ENCODE results near the gene OR51A4.
"Not testable (repeated sequence)": the region's sequence is repeated elsewhere in the genome, so short reads cannot be mapped to it uniquely, and the experiment has no call there.

The OR51A4 gene, protein sequence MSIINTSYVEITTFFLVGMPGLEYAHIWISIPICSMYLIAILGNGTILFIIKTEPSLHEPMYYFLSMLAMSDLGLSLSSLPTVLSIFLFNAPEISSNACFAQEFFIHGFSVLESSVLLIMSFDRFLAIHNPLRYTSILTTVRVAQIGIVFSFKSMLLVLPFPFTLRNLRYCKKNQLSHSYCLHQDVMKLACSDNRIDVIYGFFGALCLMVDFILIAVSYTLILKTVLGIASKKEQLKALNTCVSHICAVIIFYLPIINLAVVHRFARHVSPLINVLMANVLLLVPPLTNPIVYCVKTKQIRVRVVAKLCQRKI

DNA sequence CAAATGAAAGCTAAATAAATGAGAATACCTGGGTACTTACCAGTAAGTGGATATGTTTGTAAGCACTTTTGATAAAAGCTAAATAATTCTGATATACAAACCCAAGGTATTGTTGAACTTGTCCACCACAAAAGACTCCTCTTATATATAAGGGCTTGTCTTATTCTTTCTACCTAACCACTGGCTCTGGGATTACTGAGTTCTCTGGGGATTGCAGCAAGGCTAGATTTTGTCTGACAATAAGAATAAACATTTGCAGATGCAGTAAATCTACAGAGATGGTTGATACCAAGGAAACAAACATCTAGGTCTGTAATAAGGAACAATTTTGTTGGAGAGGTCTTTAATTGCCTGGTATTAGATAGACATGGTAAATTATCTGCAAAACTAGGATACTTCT lies at the start of gene OR51A4:
TSS of gene OR51A4 (minus strand) at position 101 of the 400 bp plus-strand sequence. CDS start 505 bp downstream, outside the sequence.
- no peak for DNase-seq (ENCODE audit: low spot score)

- no peak for DNase-seq (ENCODE audit: low spot score)
These were observed 47.1 kb upstream of the OR51A4 start, which contains the start of gene OR51L1 for GRCh38 chr11:4994551-4994950. Gene OR51L1 (plus strand): TSS chr11:4994851. CDS start chr11:4998983, 4,132 bp downstream.

GRCh38 chr11:4991060-4991459 lies 43.7 kb upstream of the OR51A4 start:
- no peak for DNase-seq (ENCODE audit: low spot score)

- no peak for DNase-seq (ENCODE audit: low spot score)
These were observed 36.4 kb upstream of the OR51A4 start for GRCh38 chr11:4983841-4984240.

GRCh38 chr11:4982678-4983077 lies 35.3 kb upstream of the OR51A4 start:
- DNase-seq (ENCODE audit: low spot score), result no peak

- DNase-seq (ENCODE audit: low spot score), result no peak
These were observed 31.6 kb upstream of the OR51A4 start for GRCh38 chr11:4979036-4979435.

GRCh38 chr11:4975436-4975835 lies 28.0 kb upstream of the OR51A4 start:
- no peak for DNase-seq (ENCODE audit: low spot score)

DNA sequence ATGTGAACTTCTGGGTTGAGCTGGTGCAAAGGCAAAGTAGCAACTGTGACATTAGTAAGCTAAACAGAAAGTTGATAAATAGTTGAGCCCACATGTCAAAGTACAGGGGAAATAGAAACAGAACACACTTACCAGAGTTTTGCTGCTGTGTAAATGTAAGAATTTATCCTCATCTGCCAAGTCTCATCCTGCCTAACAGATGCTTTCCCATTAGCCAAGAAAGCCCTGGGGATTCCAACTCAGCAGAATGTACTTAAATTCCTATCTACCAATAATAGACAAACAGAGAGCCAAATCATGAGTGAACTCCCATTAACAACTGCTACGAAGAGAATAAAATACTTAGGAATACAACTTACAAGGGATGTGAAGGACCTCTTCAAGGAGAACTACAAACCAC lies 15.4 kb upstream of the OR51A4 start:
- DNase-seq (ENCODE audit: low spot score), result no peak

DNA sequence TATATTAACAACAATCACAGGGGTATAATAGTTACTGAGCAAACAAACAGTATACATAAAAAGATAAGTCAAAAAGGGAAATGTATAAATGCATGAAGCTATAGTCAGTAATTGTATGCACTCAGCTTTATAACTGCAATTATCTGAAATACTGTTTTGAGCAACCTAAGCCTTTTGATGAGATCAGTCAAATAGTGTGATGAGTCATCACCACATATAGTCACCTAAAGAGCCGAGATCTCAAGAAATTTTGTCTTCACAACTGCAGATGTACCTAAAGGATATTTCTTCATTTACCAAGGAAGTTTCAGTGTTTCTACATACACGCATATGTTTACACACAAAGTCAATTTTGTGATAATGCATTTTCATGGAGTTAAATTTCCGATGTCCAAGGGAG lies 13.5 kb upstream of the OR51A4 start:
- DNase-seq (ENCODE audit: low spot score), result no peak

GRCh38 chr11:4957396-4957795 lies 10.0 kb upstream of the OR51A4 start:
- DNase-seq (ENCODE audit: low spot score), result no peak

GRCh38 chr11:4955613-4956012 lies 8.2 kb upstream of the OR51A4 start, which contains the start of gene OR51A2:
Gene OR51A2 (minus strand): TSS chr11:4955713. CDS start chr11:4955713, 0 bp downstream.
- not testable (repeated sequence) for DNase-seq (ENCODE audit: low spot score)

DNA sequence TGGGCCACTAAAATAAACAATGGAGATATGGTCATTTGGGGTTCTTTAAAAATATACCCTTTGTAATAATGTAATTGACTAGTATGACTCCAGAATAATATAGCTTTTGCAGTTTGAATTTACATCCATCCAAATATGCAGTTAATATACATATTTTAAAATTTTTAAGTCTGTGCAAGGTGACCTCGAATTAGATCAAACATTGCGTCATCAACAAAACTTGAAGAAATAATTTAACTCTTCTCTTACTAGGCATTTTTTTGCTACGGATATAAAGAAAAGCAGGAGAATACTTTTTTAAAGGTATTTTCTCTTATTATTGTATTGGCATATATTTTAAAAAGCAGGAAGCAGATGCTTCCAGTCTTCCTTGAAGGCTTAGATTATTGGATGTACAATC lies 10.7 kb downstream of the OR51A4 start:
- DNase-seq (ENCODE audit: low spot score), result no peak

DNA sequence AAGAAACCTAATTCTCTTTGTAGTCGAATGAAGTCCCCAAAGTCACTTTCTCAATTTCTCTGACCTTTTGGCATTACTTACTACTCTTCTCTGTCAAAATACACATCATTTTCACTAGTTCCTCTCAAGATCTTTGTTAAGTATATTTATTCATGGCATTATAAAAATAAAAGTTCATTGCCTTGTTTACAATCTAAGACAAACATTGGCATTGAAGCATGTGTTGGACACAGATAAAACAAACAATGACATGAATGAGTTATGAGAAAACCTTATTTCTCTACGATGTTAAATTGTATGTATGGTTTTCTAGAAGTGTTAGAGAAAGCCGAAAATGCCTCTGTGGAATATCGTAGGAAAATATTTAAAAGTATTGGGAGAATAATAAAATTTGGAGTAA lies 14.7 kb downstream of the OR51A4 start:
- DNase-seq (ENCODE audit: low spot score), result no peak

DNA sequence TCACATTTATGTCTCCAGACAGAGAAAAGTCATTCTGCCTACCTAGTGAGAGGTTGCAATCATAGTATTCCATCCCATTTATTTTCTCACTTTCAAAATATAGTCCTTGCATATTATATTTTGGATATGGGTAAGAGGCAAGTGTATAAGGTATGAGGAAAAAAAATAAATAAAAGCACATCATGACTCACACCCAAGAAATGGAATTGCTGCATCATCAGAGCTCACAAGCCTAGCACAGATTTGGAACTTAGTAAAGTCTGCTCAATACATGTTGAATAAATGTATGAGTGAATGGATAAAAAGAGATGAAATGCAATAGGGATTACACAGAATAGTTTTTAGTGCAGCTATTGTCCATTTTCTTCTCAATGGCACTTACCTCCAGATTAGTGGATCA lies 20.8 kb downstream of the OR51A4 start:
- no peak for DNase-seq (ENCODE audit: low spot score)

GRCh38 chr11:4924239-4924638 lies 23.2 kb downstream of the OR51A4 start, which contains the start of gene OR51G1:
Gene OR51G1 (minus strand): TSS chr11:4924339. CDS start chr11:4924339, 0 bp downstream.
- no peak for DNase-seq (ENCODE audit: low spot score)

DNA sequence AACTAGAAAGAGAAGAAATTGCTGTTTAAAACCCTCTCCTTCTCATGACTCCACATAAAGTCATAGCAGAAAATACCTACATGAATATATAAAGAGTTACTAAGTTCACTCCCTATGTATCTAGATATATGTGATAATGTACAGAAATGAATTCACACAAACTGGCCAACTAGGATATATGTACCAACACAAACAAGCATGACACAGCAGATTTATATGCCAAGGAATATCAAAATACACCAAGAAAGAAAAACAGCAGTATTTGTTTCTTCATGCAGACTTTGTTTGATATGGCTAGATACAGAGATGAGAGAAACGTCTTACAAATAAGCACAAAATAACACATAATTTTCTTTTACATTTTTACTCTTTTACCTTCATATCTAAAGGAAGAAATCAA lies 25.1 kb downstream of the OR51A4 start:
- DNase-seq (ENCODE audit: low spot score), result no peak

GRCh38 chr11:4921796-4922195 lies 25.6 kb downstream of the OR51A4 start:
- DNase-seq (ENCODE audit: low spot score), result no peak

GRCh38 chr11:4919250-4919649 lies 28.2 kb downstream of the OR51A4 start, which contains the start of gene OR51G2:
Gene OR51G2 (minus strand): TSS chr11:4919350. CDS start chr11:4915663, 3,687 bp downstream.
- no peak for DNase-seq (ENCODE audit: low spot score)

DNA sequence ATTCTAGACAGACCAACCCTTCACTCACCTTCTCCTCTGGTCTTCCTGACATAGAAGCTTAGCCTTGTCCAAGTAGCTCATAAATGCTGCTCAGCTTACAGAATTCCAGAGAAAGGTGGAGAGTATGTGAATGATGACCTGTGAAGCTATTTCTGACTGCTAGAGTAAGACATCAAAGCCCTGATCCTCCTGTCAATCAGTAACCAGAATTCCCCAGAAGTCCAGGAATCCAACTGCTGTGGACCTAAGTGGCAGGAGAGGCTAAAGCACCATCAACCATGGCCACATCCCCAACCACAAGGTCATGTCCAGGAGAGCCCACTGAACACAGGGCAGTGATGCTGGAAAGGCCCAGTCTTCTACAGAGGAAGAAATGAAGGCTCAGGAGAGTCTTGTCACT lies 30.8 kb downstream of the OR51A4 start:
- DNase-seq (ENCODE audit: low spot score), result no peak

DNA sequence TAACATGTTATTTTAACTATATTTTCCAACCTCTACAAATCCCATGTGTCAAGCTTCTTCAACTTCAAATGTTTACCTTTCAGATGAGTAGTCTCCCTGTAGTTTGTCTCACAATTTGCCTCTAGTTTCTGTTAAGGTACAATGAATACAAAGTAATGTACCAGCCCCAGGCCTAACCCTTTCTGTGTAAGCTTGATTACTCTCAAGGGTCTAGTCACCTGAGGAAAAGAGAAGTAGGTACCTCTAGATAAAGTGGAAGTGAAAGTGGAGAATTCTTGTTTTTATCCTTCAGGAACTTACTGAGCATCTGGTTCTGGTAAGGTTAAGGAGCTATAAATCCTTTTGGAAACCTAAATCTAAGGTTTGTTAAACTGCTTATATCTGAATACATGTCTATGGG lies 43.9 kb downstream of the OR51A4 start, which contains the start of gene OR51A7:
TSS of gene OR51A7 (plus strand) at position 300 of the 400 bp plus-strand sequence. CDS start 3,587 bp downstream, outside the sequence.
- DNase-seq (ENCODE audit: low spot score), result no peak
